ENCODE data around the gene HMCES.

- TF ChIP-seq CTCF (IDR thresholded peaks at IDR 0.05) = no peak
- TF ChIP-seq POLR2A (IDR thresholded peaks at IDR 0.05; ENCODE audit: low read depth) = no peak
- TF ChIP-seq EP300 (IDR thresholded peaks at IDR 0.05) = no peak
Observed at GRCh38 chr3:129312671-129313414, 34.2 kb downstream of the HMCES start.
